Cardiac septum (tissue), 1 donor: ENCODE results near the gene SLC6A3. TPM values are rescaled to one million over a fixed set of nuclear protein-coding genes. Genes with fewer than 3 reads are reported as not detected.
"Not testable (repeated sequence)": the region's sequence is repeated elsewhere in the genome, so short reads cannot be mapped to it uniquely, and the experiment has no call there.

Experiments
- DNase-seq: peaks from one replicate; pipeline ENCODE4 v3.0.0-alpha.2; 2020; ENCODE audit warnings: low spot score
- intact Hi-C: fragments of 100-400 bp; cut with DNase I; formaldehyde crosslinking; loops from one replicate; pipeline ENCODE4 v1.14.0; 2022
- total RNA-seq: library from RNA; stranded (reverse); fragmentation: NEBNext Ultra II Directional; extraction: Animal tissue kit (Norgen Biotek cat#: 25700); gene quantifications from one replicate; pipeline ENCODE4 v1.2.1, GENCODE V29; 2021
- donor health status: DM: no; HTN: no; CAD: no.

SLC6A3 gene
- total RNA-seq, 1 donor from 2014 or later, result 0.19 TPM

DNA sequence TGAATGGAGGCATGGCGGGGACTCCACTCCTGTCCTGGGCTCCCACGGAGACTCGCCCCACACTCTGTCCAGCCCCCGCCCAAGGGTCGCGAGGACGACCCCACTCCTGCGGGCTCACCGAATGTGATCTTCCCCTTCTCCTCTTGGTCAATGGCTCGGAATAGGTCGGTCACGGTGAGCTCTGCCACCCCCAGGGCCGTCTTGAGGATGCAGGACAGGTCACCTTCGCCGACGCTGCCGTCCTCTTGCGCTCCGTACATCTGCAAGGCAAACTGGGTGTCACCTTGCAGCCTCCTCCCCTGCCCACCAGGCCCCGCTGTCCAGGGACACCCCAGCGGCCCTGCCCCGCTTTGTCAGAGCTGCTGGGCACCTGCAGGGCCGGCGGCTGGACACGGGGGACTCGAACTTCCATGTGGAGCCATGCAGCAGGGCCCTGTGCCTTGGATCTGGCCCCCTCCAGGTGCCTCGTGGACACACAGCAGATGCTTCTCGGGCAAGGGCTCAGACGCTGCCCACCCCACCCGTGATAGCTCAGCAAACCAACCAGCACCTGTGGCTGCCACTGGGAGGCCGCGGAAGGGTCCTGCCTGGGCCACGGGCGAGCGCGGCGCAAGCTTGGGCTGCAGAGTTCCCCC is 21.5 kb upstream of the SLC6A3 start:
- intact Hi-C loops, result no loop called here
- peak; percentile 65 for DNase-seq

DNA sequence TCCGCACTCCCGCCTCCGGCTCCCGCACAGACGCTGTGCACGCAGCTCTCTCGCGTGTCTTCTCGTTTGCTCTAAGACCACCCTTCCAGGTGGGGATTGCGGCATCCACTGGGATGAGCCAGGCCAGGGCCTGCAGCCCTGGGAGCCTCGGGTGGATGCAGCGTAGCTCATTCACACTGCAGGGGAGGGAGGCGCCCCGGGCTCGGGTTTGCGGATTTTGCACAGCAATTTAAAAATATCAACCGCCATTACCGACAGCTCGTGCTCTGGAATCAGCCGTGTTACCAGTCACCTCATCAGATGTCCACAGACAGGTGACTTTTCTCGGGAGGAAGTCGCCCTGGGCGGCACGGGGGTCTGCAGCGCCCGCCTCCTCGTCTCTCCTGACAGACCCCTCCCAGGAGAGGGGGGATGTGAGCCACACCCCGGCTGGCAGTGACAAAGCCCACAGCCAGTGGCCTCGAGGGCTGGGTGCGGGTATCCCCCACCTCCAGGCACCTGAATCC is 20.8 kb upstream of the SLC6A3 start:
- intact Hi-C loops, result no loop called here
- peak; percentile 63 for DNase-seq

DNA sequence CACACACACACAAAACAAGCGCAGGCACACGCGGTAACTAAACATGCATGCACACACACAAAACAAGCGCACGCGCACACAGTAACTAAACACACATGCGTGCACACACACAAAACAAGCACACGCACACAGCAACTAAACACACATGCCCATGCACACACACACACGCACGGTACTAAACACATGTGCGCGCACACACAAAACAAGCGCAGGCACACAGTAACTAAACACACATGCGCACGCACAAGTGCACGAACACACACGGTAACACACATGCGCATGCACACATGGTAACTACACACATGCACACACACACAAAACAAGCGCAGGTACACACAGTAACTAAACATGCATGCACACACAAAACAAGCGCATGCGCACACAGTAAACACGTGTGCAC is 19.9 kb upstream of the SLC6A3 start:
- intact Hi-C loops, result no loop called here
- no peak for DNase-seq

GRCh38 chr5:1464511-1464910 is 19.3 kb upstream of the SLC6A3 start:
- intact Hi-C loops, result no loop called here
- no peak for DNase-seq

GRCh38 chr5:1464096-1464446 is 18.8 kb upstream of the SLC6A3 start:
- peak; percentile 46 for DNase-seq
- intact Hi-C loops, result no loop called here

GRCh38 chr5:1463326-1464095 is 18.3 kb upstream of the SLC6A3 start:
- peak; percentile 50 for DNase-seq
- intact Hi-C loops, result no loop called here

GRCh38 chr5:1462358-1462757 is 17.1 kb upstream of the SLC6A3 start:
- intact Hi-C loops, result no loop called here

DNA sequence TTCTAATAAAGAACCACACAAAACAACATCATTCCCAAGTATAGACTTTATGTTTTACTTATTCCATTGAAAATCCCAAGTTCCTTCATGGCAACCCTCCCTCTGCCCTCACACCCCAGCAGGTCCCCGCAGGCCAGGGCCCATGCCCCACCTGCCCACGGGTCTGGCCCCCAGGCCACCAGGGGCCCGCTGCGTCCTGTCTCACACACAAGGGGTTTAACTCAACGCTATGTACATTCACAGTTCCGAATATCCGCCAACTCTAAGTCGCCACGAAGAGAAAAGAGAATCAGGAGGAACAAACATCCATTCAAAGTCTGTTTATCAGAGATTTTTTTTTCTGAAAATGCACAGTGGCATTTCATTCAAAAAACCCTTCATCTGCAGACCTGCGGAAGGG is 16.2 kb upstream of the SLC6A3 start:
- no peak for DNase-seq
- intact Hi-C loops, result no loop called here

More at GRCh38 chr5:1462358-1462757, 17.1 kb upstream of the SLC6A3 start:
- DNase-seq, result peak; percentile 41

GRCh38 chr5:1460054-1460682 is 14.9 kb upstream of the SLC6A3 start:
- intact Hi-C loops, result no loop called here
- peak; percentile 55 for DNase-seq

- intact Hi-C loops, DNase-seq: not testable (repeated sequence)
These were observed 14.2 kb upstream of the SLC6A3 start for GRCh38 chr5:1459435-1459834.

GRCh38 chr5:1456110-1456881 is 11.1 kb upstream of the SLC6A3 start:
- intact Hi-C loops, DNase-seq: not testable (repeated sequence)

DNA sequence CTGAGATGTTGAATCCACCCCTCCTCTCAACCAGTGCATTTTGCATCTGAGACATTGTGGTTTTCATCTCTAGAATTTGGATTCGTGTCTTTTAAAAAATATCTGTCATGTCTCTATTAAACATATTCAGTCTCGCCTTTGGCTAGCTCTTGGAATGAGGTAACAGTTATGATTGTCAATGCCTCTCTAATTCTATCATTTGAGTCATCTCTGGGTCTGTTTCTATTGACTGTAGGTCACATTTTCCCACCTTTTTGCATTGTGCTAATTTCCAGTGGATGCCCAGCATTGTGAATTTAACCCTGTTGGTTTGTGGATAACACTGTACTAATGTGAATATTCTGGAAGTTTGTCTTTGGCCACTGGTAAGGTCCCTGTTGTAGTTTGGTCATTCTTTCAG is 8.4 kb upstream of the SLC6A3 start:
- intact Hi-C loops, result no loop called here
- DNase-seq, result no peak

GRCh38 chr5:1449081-1449630 is 3.9 kb upstream of the SLC6A3 start:
- intact Hi-C loops, result no loop called here
- peak; percentile 51 for DNase-seq

DNA sequence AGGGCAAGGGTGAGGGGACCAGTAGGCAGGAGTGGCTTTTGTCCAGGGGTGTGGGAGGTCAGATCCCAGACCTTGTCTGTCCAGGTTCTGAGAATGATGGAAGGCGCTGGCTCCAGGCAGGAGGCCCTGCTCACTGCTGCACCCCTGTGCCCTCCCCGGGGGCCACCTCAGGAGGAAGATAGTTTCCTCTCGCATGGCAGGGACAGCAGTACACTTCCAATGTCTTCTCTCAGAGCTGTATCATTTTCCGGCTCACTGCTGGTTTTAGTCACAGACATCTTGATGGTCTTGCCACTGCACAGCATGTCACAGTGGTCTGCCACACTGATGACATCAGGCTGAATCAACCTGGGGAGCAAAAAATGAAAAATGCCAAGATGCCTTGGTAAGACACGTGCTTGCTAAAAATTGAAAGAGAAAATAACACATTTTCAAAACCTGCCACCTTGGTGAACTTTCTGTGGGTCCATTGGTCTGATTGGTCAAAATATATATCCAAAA is 3.3 kb upstream of the SLC6A3 start:
- DNase-seq, result no peak
- intact Hi-C loops, result no loop called here

GRCh38 chr5:1447671-1448361 is 2.6 kb upstream of the SLC6A3 start:
- intact Hi-C loops, result no loop called here
- DNase-seq, result peak; percentile 38

DNA sequence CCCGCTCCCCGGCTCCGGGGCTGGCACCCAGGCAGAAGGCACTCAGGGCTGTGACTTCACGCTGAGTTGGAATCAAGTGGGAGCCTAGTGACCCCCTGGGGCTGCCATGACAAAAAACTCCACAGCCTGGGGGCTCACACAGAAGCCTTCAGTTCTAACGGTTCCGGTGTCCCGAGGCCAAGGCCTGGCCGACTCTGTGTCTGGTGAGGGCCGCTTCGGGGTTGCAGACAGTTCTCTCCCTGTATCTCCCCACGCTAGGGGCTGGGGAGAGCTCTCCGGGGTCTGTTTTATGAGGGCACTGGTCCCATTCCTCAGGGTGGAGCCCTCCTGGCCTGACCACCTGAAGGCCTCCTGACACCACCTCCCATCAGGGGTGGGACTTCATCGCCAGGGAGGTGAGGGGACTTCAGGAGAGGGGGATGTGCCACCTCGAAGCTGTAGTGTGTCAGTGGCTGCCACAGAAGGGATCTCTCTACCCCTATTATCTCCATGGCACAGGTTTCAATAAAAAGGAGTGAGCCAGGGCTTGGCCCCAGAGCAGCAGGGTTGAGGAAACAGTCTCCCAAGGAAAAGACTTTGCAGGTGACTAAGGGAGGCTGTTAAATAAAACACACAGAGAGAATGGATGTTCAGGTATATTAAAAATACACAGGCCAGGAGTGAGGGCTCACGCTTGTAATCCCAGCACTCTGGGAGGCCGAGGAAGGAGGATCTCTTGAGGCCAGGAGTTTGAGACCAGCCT is 1.5 kb upstream of the SLC6A3 start:
- DNase-seq, result peak; percentile 14
- intact Hi-C loops, result no loop called here

GRCh38 chr5:1445689-1446601 is 705 bp upstream of the SLC6A3 start:
- peak; percentile 73 for DNase-seq

More at GRCh38 chr5:1445689-1446601, 705 bp upstream of the SLC6A3 start:
- intact Hi-C loops, result no loop called here
